ENCODE data around the gene ADAMTS2. TPM values are rescaled to one million over a fixed set of nuclear protein-coding genes. Genes with fewer than 3 reads are reported as not detected.
A peak's percentile ranks its signal among the peaks of the same experiment; 100 is the strongest.

ADAMTS2 gene
- total RNA-seq (not detected), polyA plus RNA-seq (not detected), total RNA-seq (not detected)

GRCh38 chr5:179345433-179346321, at the start of gene ADAMTS2:
Gene ADAMTS2, minus strand, starts transcription at chr5:179345461. Its CDS starts 133 bp downstream, at chr5:179345328.
- H3K4me3 ChIP-seq (ENCODE audit: low read length): no peak within 1 kb of the TSS
- no peaks in the 10 kb centered on the region for H3K36me3 ChIP-seq (ENCODE audit: control insufficient read depth in 2 of 3, insufficient read depth in 3 of 3, low read length in 3 of 3)
- H3K4me1 ChIP-seq (ENCODE audit: control insufficient read depth in 2 of 2, insufficient read depth in 2 of 2, low read length in 2 of 2): no peaks in the 10 kb centered on the region
- peaks cover 48 to 75% (median 60%) of the 10 kb centered on the region in 5 donors for H3K27me3 Mint-ChIP-seq
- H3K9me3 ChIP-seq (ENCODE audit: control insufficient read depth in 2 of 3, low read length in 3 of 3): no peaks in the 10 kb centered on the region
- H3K27ac Mint-ChIP-seq: no peak within 1 kb of the TSS
- no peak within 1 kb of the TSS for H3K27ac ChIP-seq (ENCODE audit: low read depth, low read length)
- peaks cover 0 to 23% (median 14%) of the 10 kb centered on the region in 7 donors for H3K4me1 Mint-ChIP-seq
- intact Hi-C loops (cut with micrococcal nuclease): no loop called here
- peaks cover 0 to 3% (median 0%) of the 10 kb centered on the region in 5 donors for H3K36me3 Mint-ChIP-seq
- no peaks in the 10 kb centered on the region for H3K27me3 ChIP-seq (ENCODE audit: control insufficient read depth in 2 of 2, insufficient read depth in 2 of 2, low read length in 2 of 2)
- peaks cover 0 to 2% (median 0%) of the 10 kb centered on the region in 11 donors for H3K9me3 Mint-ChIP-seq
- ATAC-seq (no peak), DNase-seq (no peak)
- peak within 1 kb of the TSS in 9 of 10 donors; percentile 4 to 79 (median 45) for H3K4me3 Mint-ChIP-seq
- ChIA-PET CTCF (no interaction called here), POLR2A (no interaction called here)

GRCh38 chr5:179393078-179393477, 47.8 kb upstream of the ADAMTS2 start:
- H3K27me3 Mint-ChIP-seq: peaks cover 0 to 27% (median 14%) of the 10 kb centered on the region in 5 donors
- peaks cover 0 to 25% (median 0%) of the 10 kb centered on the region in 3 experiments for H3K9me3 ChIP-seq (ENCODE audit: control insufficient read depth in 2 of 3, low read length in 3 of 3)
- H3K4me3 Mint-ChIP-seq: no peak overlapping the region
- ATAC-seq: no peak
- H3K4me1 ChIP-seq (ENCODE audit: control insufficient read depth in 2 of 2, insufficient read depth in 2 of 2, low read length in 2 of 2): no peaks in the 10 kb centered on the region
- peaks cover 0 to 3% of the 10 kb centered on the region in 2 donors for H3K27me3 ChIP-seq (ENCODE audit: control insufficient read depth in 2 of 2, insufficient read depth in 2 of 2, low read length in 2 of 2)
- no peak overlapping the region for H3K27ac Mint-ChIP-seq
- H3K4me1 Mint-ChIP-seq: no peaks in the 10 kb centered on the region
- intact Hi-C loops (cut with micrococcal nuclease): no loop called here
- POLR2A ChIA-PET: no interaction called here
- no peak overlapping the region for H3K27ac ChIP-seq (ENCODE audit: low read depth, low read length)
- H3K36me3 Mint-ChIP-seq: peaks cover 0 to 14% (median 2%) of the 10 kb centered on the region in 5 donors
- H3K9me3 Mint-ChIP-seq: peaks cover 17 to 76% (median 40%) of the 10 kb centered on the region in 11 donors
- DNase-seq: no peak
- H3K36me3 ChIP-seq (ENCODE audit: control insufficient read depth in 2 of 3, insufficient read depth in 3 of 3, low read length in 3 of 3): no peaks in the 10 kb centered on the region
- CTCF ChIA-PET: no interaction called here
- no peak overlapping the region for H3K4me3 ChIP-seq (ENCODE audit: low read length)

GRCh38 chr5:179387151-179388110, 42.2 kb upstream of the ADAMTS2 start:
- Mint-ChIP-seq H3K27ac (no peak overlapping the region), H3K4me1 (no peaks in the 10 kb centered on the region), H3K27me3 (peaks cover 0 to 24% (median 12%) of the 10 kb centered on the region in 5 donors), H3K36me3 (peaks cover 0 to 9% (median 2%) of the 10 kb centered on the region in 5 donors), H3K9me3 (peaks cover 10 to 43% (median 21%) of the 10 kb centered on the region in 11 donors), H3K4me3 (no peak overlapping the region)
- H3K4me3 ChIP-seq (ENCODE audit: low read length): no peak overlapping the region
- ATAC-seq (no peak), DNase-seq (no peak)
- ChIA-PET POLR2A (no interaction called here), CTCF (no interaction called here)
- intact Hi-C loops (cut with micrococcal nuclease): no loop called here
- H3K4me1 ChIP-seq (ENCODE audit: control insufficient read depth in 2 of 2, insufficient read depth in 2 of 2, low read length in 2 of 2): no peaks in the 10 kb centered on the region
- no peak overlapping the region for H3K27ac ChIP-seq (ENCODE audit: low read depth, low read length)
- no peaks in the 10 kb centered on the region for H3K36me3 ChIP-seq (ENCODE audit: control insufficient read depth in 2 of 3, insufficient read depth in 3 of 3, low read length in 3 of 3)
- no peaks in the 10 kb centered on the region for H3K27me3 ChIP-seq (ENCODE audit: control insufficient read depth in 2 of 2, insufficient read depth in 2 of 2, low read length in 2 of 2)
- H3K9me3 ChIP-seq (ENCODE audit: control insufficient read depth in 2 of 3, low read length in 3 of 3): peaks cover 0 to 18% (median 0%) of the 10 kb centered on the region in 3 experiments

GRCh38 chr5:179385914-179386313, 40.7 kb upstream of the ADAMTS2 start:
- no peaks in the 10 kb centered on the region for H3K27me3 ChIP-seq (ENCODE audit: control insufficient read depth in 2 of 2, insufficient read depth in 2 of 2, low read length in 2 of 2)
- intact Hi-C loops (cut with micrococcal nuclease): no loop called here
- no peaks in the 10 kb centered on the region for H3K36me3 ChIP-seq (ENCODE audit: control insufficient read depth in 2 of 3, insufficient read depth in 3 of 3, low read length in 3 of 3)
- DNase-seq (no peak), ATAC-seq (no peak)
- Mint-ChIP-seq H3K4me3 (no peak overlapping the region), H3K36me3 (peaks cover 0 to 7% (median 2%) of the 10 kb centered on the region in 5 donors), H3K4me1 (no peaks in the 10 kb centered on the region), H3K27me3 (peaks cover 0 to 24% (median 12%) of the 10 kb centered on the region in 5 donors), H3K27ac (no peak overlapping the region), H3K9me3 (peaks cover 5 to 29% (median 19%) of the 10 kb centered on the region in 11 donors)
- H3K4me3 ChIP-seq (ENCODE audit: low read length): no peak overlapping the region
- CTCF ChIA-PET: no interaction called here
- no peak overlapping the region for H3K27ac ChIP-seq (ENCODE audit: low read depth, low read length)
- H3K4me1 ChIP-seq (ENCODE audit: control insufficient read depth in 2 of 2, insufficient read depth in 2 of 2, low read length in 2 of 2): no peaks in the 10 kb centered on the region
- POLR2A ChIA-PET: no interaction called here
- H3K9me3 ChIP-seq (ENCODE audit: control insufficient read depth in 2 of 3, low read length in 3 of 3): peaks cover 0 to 17% (median 0%) of the 10 kb centered on the region in 3 experiments

- Mint-ChIP-seq H3K36me3 (no peaks in the 10 kb centered on the region), H3K27ac (no peak overlapping the region), H3K4me3 (no peak overlapping the region), H3K4me1 (no peaks in the 10 kb centered on the region), H3K27me3 (peaks cover 0 to 13% (median under 1%) of the 10 kb centered on the region in 5 donors), H3K9me3 (peaks cover 0 to 2% (median 0%) of the 10 kb centered on the region in 11 donors)
- ChIA-PET CTCF (no interaction called here), POLR2A (no interaction called here)
- no peak for ATAC-seq
- Histone ChIP-seq H3K27me3 (ENCODE audit: control insufficient read depth in 2 of 2, insufficient read depth in 2 of 2, low read length in 2 of 2) (no peaks in the 10 kb centered on the region), H3K4me1 (ENCODE audit: control insufficient read depth in 2 of 2, insufficient read depth in 2 of 2, low read length in 2 of 2) (no peaks in the 10 kb centered on the region), H3K27ac (ENCODE audit: low read depth, low read length) (no peak overlapping the region), H3K36me3 (ENCODE audit: control insufficient read depth in 2 of 3, insufficient read depth in 3 of 3, low read length in 3 of 3) (no peaks in the 10 kb centered on the region), H3K4me3 (ENCODE audit: low read length) (no peak overlapping the region), H3K9me3 (ENCODE audit: control insufficient read depth in 2 of 3, low read length in 3 of 3) (no peaks in the 10 kb centered on the region)
- DNase-seq: no peak
- intact Hi-C loops (cut with micrococcal nuclease): no loop called here
Measured at GRCh38 chr5:179382486-179382885, 37.2 kb upstream of the ADAMTS2 start.

GRCh38 chr5:179381691-179382090, 36.4 kb upstream of the ADAMTS2 start:
- Histone ChIP-seq H3K9me3 (ENCODE audit: control insufficient read depth in 2 of 3, low read length in 3 of 3) (no peaks in the 10 kb centered on the region), H3K36me3 (ENCODE audit: control insufficient read depth in 2 of 3, insufficient read depth in 3 of 3, low read length in 3 of 3) (no peaks in the 10 kb centered on the region), H3K27ac (ENCODE audit: low read depth, low read length) (no peak overlapping the region), H3K4me1 (ENCODE audit: control insufficient read depth in 2 of 2, insufficient read depth in 2 of 2, low read length in 2 of 2) (no peaks in the 10 kb centered on the region), H3K4me3 (ENCODE audit: low read length) (no peak overlapping the region), H3K27me3 (ENCODE audit: control insufficient read depth in 2 of 2, insufficient read depth in 2 of 2, low read length in 2 of 2) (no peaks in the 10 kb centered on the region)
- Mint-ChIP-seq H3K27ac (no peak overlapping the region), H3K27me3 (peaks cover 0 to 8% (median 0%) of the 10 kb centered on the region in 5 donors), H3K36me3 (no peaks in the 10 kb centered on the region), H3K9me3 (peaks cover 0 to 2% (median 0%) of the 10 kb centered on the region in 11 donors), H3K4me3 (no peak overlapping the region), H3K4me1 (no peaks in the 10 kb centered on the region)
- no peak for DNase-seq
- ChIA-PET CTCF (no interaction called here), POLR2A (no interaction called here)
- intact Hi-C loops (cut with micrococcal nuclease): no loop called here
- no peak for ATAC-seq

Data from naive thymus-derived CD4-positive, alpha-beta T cell (primary cell).